Tibial nerve (tissue), 4 donors: ENCODE measurements around the gene UQCR10.

Experiments used
- EP300 ChIP-seq, 2 donors: sonication (generic); formaldehyde crosslinking; IDR thresholded peaks; one replicate each; pipeline ENCODE4 v1.6.1; 2017; ENCODE audit warnings: antibody characterized with exemption in 2 of 2, mild to moderate bottlenecking in 1 of 2
- TF ChIP-seq, protein P1 (sequence below), 5 experiments: fragments of 200-600 bp in 3 of 5; fragments of 450-650 bp in 2 of 5; sonication (generic) in 3 of 5; IDR thresholded peaks; one replicate each; pipeline ENCODE4 v1.5.1; 2016 to 2019; ENCODE audit warnings: antibody characterized with exemption in 5 of 5, mild to moderate bottlenecking in 3 of 5, moderate library complexity in 2 of 5

DNA sequence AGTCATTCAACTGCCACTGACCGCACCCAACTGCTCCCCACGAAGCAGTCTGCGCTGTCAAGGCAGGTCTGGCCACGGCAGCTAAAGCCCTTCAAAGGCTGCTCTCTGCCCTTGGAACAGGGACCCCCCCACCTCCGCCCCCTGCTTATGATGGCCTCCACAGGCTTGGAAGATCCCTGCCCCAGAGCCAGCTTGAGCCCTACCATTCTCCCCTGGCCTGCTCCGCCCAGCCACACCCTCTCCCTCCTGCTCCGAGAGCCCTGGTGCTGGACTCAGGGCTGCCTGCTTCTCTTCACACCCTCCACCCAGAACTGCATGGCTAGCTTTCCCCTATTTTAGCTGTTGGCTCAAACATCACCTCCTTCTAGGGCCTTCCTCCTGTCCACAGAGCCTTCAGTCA, 19.3 kb upstream of the UQCR10 start:
- TF ChIP-seq, protein P1, sequence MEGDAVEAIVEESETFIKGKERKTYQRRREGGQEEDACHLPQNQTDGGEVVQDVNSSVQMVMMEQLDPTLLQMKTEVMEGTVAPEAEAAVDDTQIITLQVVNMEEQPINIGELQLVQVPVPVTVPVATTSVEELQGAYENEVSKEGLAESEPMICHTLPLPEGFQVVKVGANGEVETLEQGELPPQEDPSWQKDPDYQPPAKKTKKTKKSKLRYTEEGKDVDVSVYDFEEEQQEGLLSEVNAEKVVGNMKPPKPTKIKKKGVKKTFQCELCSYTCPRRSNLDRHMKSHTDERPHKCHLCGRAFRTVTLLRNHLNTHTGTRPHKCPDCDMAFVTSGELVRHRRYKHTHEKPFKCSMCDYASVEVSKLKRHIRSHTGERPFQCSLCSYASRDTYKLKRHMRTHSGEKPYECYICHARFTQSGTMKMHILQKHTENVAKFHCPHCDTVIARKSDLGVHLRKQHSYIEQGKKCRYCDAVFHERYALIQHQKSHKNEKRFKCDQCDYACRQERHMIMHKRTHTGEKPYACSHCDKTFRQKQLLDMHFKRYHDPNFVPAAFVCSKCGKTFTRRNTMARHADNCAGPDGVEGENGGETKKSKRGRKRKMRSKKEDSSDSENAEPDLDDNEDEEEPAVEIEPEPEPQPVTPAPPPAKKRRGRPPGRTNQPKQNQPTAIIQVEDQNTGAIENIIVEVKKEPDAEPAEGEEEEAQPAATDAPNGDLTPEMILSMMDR (IDR thresholded peaks at IDR 0.05), result no peak
- TF ChIP-seq EP300 (IDR thresholded peaks at IDR 0.05), result no peak
